ENCODE results near the gene GPR39. TPM values are rescaled to one million over a fixed set of nuclear protein-coding genes. Genes with fewer than 3 reads are reported as not detected.

The GPR39 gene
- polyA plus RNA-seq, 2 of the 4 experiments (the other 2 are of a cell fraction), result 11.3 to 11.8 TPM

- TF ChIP-seq TP53 (CRISPR knock-in tag; IDR thresholded peaks at IDR 0.05) (no peak), KDM1A (IDR thresholded peaks at IDR 0.05; ENCODE audit: low read depth) (no peak), EHF (CRISPR knock-in tag; IDR thresholded peaks at IDR 0.05) (no peak), BCL3 (IDR thresholded peaks at IDR 0.05) (no peak), NR3C1 (IDR thresholded peaks at IDR 0.05) (no peak)
Measured at GRCh38 chr2:132633635-132634034, 217.0 kb downstream of the GPR39 start (continued).

DNA sequence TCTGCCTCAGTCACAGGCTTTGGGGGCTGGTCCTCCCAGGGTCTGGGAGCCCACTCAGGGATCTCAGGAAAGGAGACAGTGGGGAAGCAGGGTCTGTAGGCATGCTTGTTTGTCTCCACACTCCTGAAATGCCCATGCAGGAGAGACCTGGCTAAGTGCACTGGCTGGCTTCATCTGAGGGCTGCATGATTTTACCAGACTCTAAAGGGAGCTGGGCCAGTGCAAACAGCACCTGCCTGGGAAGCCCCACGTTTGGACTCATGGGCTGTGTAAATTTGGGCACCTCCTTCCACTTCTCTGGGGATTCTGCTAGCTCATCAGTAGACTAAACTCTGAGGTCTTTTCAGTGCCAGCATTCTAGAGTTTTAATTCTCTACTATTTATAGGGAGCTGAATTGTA, 219.7 kb downstream of the GPR39 start:
- FAIRE-seq, result no peak
- CTCF ChIA-PET, result interaction anchor here (1.8 kb wide), 1 partner anchor 10 kb away, joined by 4 read pairs; no protein-coding TSS in a partner anchor
- no peak for ATAC-seq
- no peak overlapping the region for H3K27ac ChIP-seq
- H3K9me3 ChIP-seq, result no peaks in the 10 kb centered on the region
- no peak for TF ChIP-seq HOXB13 (CRISPR knock-in tag; IDR thresholded peaks at IDR 0.05; ENCODE audit: low read depth)
- no peak for TF ChIP-seq TP53 (CRISPR knock-in tag; IDR thresholded peaks at IDR 0.05)
- TF ChIP-seq POLR2AphosphoS2 (conservative IDR thresholded peaks at IDR 0.05; ENCODE audit: low read length), result no peak
- TF ChIP-seq, protein P1, sequence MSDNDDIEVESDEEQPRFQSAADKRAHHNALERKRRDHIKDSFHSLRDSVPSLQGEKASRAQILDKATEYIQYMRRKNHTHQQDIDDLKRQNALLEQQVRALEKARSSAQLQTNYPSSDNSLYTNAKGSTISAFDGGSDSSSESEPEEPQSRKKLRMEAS (IDR thresholded peaks at IDR 0.05), result no peak
- no peak for TF ChIP-seq HOXB5 (CRISPR knock-in tag; IDR thresholded peaks at IDR 0.05)
- no peak for TF ChIP-seq SMC3 (IDR thresholded peaks at IDR 0.05)
- no peak for TF ChIP-seq ESRRA (IDR thresholded peaks at IDR 0.05; ENCODE audit: borderline replicate concordance, low read length)
- no peak for TF ChIP-seq RFX5 (IDR thresholded peaks at IDR 0.05)
- TF ChIP-seq HOXA7 (CRISPR knock-in tag; IDR thresholded peaks at IDR 0.05), result no peak
- no peak for TF ChIP-seq FOSL2 (IDR thresholded peaks at IDR 0.05)
- no peak for TF ChIP-seq FOSL2 (CRISPR knock-in tag; IDR thresholded peaks at IDR 0.05)
- TF ChIP-seq PHF8 (IDR thresholded peaks at IDR 0.05; ENCODE audit: borderline replicate concordance, low read depth), result no peak
- no peak for TF ChIP-seq MAFK (IDR thresholded peaks at IDR 0.05; ENCODE audit: partially characterized antibody)
- no peak for TF ChIP-seq CBX2 (IDR thresholded peaks at IDR 0.05; ENCODE audit: borderline replicate concordance, low read depth)
- TF ChIP-seq GATA3 (IDR thresholded peaks at IDR 0.05; ENCODE audit: borderline replicate concordance), result no peak
- no peak overlapping the region for H3K4me2 ChIP-seq
- POLR2A ChIA-PET, result no interaction called here
- WGBS (ENCODE audit: missing lambda C conversion rate), result 20% methylated on average over 1 of the region's 1 CpG
- peaks cover 17% of the 10 kb centered on the region for H3K4me1 ChIP-seq
- H3K4me3 ChIP-seq, result no peak overlapping the region
- no peak for DNase-seq (ENCODE audit: low read depth in 1 of 2, low spot score in 1 of 2)

DNA sequence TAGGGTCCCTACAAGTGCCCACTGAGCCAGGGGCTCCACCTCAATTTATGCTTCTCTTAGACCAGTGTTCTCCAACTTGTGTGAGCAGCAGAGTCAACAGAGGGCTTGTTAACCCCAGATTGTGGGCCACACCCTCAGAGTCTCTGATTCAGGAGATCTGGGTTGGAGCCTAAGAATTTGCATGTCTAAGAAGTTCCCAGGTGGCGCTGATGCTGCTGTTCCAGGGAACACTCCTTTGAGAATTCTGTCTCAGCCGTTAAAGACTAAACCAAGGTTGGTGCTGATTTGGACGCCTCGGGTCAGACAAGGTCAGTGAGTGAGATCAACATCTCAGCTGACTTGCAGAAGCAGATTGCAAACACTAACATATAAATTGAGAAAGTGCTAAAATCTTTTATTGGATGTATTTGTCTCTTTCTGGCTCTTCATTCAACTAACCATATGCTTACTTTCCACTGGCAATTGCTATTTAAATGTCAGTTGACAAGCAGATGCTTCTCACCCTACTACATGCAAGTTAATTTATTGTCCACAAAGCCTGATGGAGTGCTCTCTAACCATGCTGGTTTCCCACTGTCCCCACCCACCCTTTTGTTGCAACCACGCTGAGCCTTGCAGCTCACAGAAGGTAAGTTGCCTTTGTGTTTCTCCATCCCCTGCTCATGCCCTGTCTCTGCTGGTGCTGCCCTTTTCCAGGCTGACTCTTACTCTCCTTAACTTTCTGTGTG, 221.9 kb downstream of the GPR39 start:
- POLR2A ChIA-PET, result no interaction called here

More for the DNA sequence above, 221.9 kb downstream of the GPR39 start:
- Histone ChIP-seq H3K9me3 (no peaks in the 10 kb centered on the region), H3K27ac (no peak overlapping the region), H3K4me2 (no peak overlapping the region), H3K4me1 (no peaks in the 10 kb centered on the region), H3K4me3 (no peak overlapping the region)
- CTCF ChIA-PET, result interaction anchor here (0.8 kb wide), 1 partner anchor 9 kb away, joined by 3 read pairs; no protein-coding TSS in a partner anchor
- no peak for TF ChIP-seq BCL3 (IDR thresholded peaks at IDR 0.05)
- TF ChIP-seq MYC (IDR thresholded peaks at IDR 0.05; ENCODE audit: borderline replicate concordance, low read length), result no peak
- no peak for TF ChIP-seq EHF (CRISPR knock-in tag; IDR thresholded peaks at IDR 0.05)
- TF ChIP-seq HDAC2 (IDR thresholded peaks at IDR 0.05), result no peak
- TF ChIP-seq PBX3 (IDR thresholded peaks at IDR 0.05), result no peak
- no peak for DNase-seq (ENCODE audit: low read depth in 1 of 2, low spot score in 1 of 2)
- no peak for FAIRE-seq
- ATAC-seq, result no peak
- 87% methylated on average over 5 of the region's 5 CpGs for WGBS (ENCODE audit: missing lambda C conversion rate)

Data from A549 (cell line).